IMR-90 (cell line): ENCODE data around the gene ZBTB47. TPM values are rescaled to one million over a fixed set of nuclear protein-coding genes. Genes with fewer than 3 reads are reported as not detected.

ENCODE experiments used
- ATAC-seq: fragments of 200-7000 bp; cut with Tn5 transposase; 2 replicates; pipeline ENCODE4 v1.9.1; 2020; ENCODE audit warnings: low read depth, mild to moderate bottlenecking, moderate library complexity
- BruUV-seq: library from RNA; stranded (reverse); fragments of 400-500 nt; replicated peaks from 2 replicates; lab custom pipeline; 2021; lab: Mats Ljungman, UMichigan
- CTCF ChIA-PET: fragments of 300-600 bp; formaldehyde crosslinking; extraction: SDS; loops from one replicate; lab custom pipeline; 2021; ENCODE audit warnings: antibody characterized with exemption; lab: Yijun Ruan, JAX
- POLR2A ChIA-PET: fragments of 300-600 bp; sonication (Branson Sonifier 250); formaldehyde crosslinking; loops from one replicate; lab custom pipeline; 2022; ENCODE audit warnings: antibody characterized with exemption; ENCODE audit not compliant: unreplicated experiment; lab: Charles Lee
- DNase-seq: peaks from one replicate; pipeline ENCODE4 v3.0.0; 2013
- H2AFZ ChIP-seq: replicated peaks from 2 replicates; pipeline ENCODE3; 2013; ENCODE audit warnings: low read length, mild to moderate bottlenecking; ENCODE audit not compliant: poor library complexity
- H2AK5ac ChIP-seq: 2 replicates; pipeline ENCODE4 v1.6.1; 2013; ENCODE audit warnings: low read depth, low read length, inconsistent platforms
- H2AK9ac ChIP-seq: replicated peaks from 2 replicates; pipeline ENCODE3; 2013; ENCODE audit warnings: mild to moderate bottlenecking, low read depth, low read length, moderate library complexity; ENCODE audit not compliant: poor library complexity
- H2BK120ac ChIP-seq: 2 replicates; pipeline ENCODE4 v1.6.1; 2013; ENCODE audit warnings: low read depth, low read length, inconsistent platforms
- H2BK15ac ChIP-seq: 3 replicates; pipeline ENCODE4 v1.6.1; 2013; ENCODE audit warnings: low read depth, low read length, inconsistent platforms
- H2BK20ac ChIP-seq: 2 replicates; pipeline ENCODE4 v1.6.1; 2013; ENCODE audit warnings: low read depth, mild to moderate bottlenecking, inconsistent platforms, low read length, moderate library complexity
- H2BK5ac ChIP-seq: 2 replicates; pipeline ENCODE4 v1.6.1; 2013; ENCODE audit warnings: mild to moderate bottlenecking, low read depth, low read length, inconsistent platforms; ENCODE audit not compliant: poor library complexity, severe bottlenecking
- H3K14ac ChIP-seq: replicated peaks from 2 replicates; pipeline ENCODE4 v1.6.1; 2013; ENCODE audit warnings: low read depth, low read length, inconsistent platforms
- H3K18ac ChIP-seq: 2 replicates; pipeline ENCODE4 v1.6.1; 2013; ENCODE audit warnings: low read depth, low read length, control low read depth
- H3K23ac ChIP-seq: 2 replicates; pipeline ENCODE4 v1.6.1; 2013; ENCODE audit warnings: low read depth, low read length, inconsistent platforms
- H3K27ac ChIP-seq: 2 replicates; pipeline ENCODE4 v1.5.1; 2013; ENCODE audit warnings: mild to moderate bottlenecking, control low read depth, low read length; ENCODE audit not compliant: insufficient read depth
- H3K27me3 ChIP-seq: 2 replicates; pipeline ENCODE4 v1.6.1; 2013; ENCODE audit warnings: low read length; ENCODE audit not compliant: control insufficient read depth, insufficient read depth
- H3K36me3 ChIP-seq: 2 replicates; pipeline ENCODE4 v1.6.1; 2013; ENCODE audit warnings: low read length, mixed read lengths; ENCODE audit not compliant: control insufficient read depth, insufficient read depth
- H3K4ac ChIP-seq: 2 replicates; pipeline ENCODE4 v1.6.1; 2013; ENCODE audit warnings: low read depth, low read length, inconsistent platforms
- H3K4me1 ChIP-seq: 2 replicates; pipeline ENCODE4 v1.6.1; 2013; ENCODE audit warnings: low read length, mixed read lengths; ENCODE audit not compliant: control insufficient read depth, insufficient read depth
- H3K4me2 ChIP-seq: 2 replicates; pipeline ENCODE4 v1.6.1; 2013; ENCODE audit warnings: low read depth, mild to moderate bottlenecking, control low read depth, low read length, moderate library complexity
- H3K4me3 ChIP-seq: 2 replicates; pipeline ENCODE4 v1.5.1; 2013; ENCODE audit warnings: low read depth, mild to moderate bottlenecking, control low read depth, low read length, moderate library complexity; ENCODE audit not compliant: insufficient read depth
- H3K56ac ChIP-seq: 2 replicates; pipeline ENCODE4 v1.6.1; 2013; ENCODE audit warnings: low read length, inconsistent platforms; ENCODE audit not compliant: insufficient read depth; ENCODE audit errors: extremely low read depth
- H3K79me1 ChIP-seq, 2 experiments: 2 replicates each; pipeline ENCODE4 v1.6.1; 2013; ENCODE audit warnings: low read length in 2 of 2, inconsistent platforms in 1 of 2, low read depth in 1 of 2
- H3K9ac ChIP-seq: 2 replicates; pipeline ENCODE4 v1.6.1; 2013; ENCODE audit warnings: low read depth, low read length, control low read depth
- H3K9me1 ChIP-seq: 2 replicates; pipeline ENCODE4 v1.6.1; 2013; ENCODE audit warnings: low read length, inconsistent platforms; ENCODE audit not compliant: insufficient read depth
- H3K9me3 ChIP-seq: 2 replicates; pipeline ENCODE4 v1.6.1; 2013; ENCODE audit warnings: low read length; ENCODE audit not compliant: control insufficient read depth, insufficient read depth
- H4K20me1 ChIP-seq: 2 replicates; pipeline ENCODE4 v1.6.1; 2013; ENCODE audit warnings: low read length, inconsistent platforms; ENCODE audit not compliant: insufficient read depth
- H4K5ac ChIP-seq: 2 replicates; pipeline ENCODE4 v1.6.1; 2013; ENCODE audit warnings: mild to moderate bottlenecking, low read depth, low read length, control low read depth
- H4K8ac ChIP-seq, 2 experiments: 2 replicates each; pipeline ENCODE4 v1.6.1; 2013; ENCODE audit warnings: low read depth in 2 of 2, low read length in 2 of 2, control low read depth in 1 of 2, inconsistent platforms in 1 of 2
- H4K91ac ChIP-seq: 2 replicates; pipeline ENCODE4 v1.6.1; 2013; ENCODE audit warnings: low read depth, low read length, inconsistent platforms; ENCODE audit not compliant: insufficient read depth
- BHLHE40 ChIP-seq: fragments of 150-350 bp; IDR thresholded peaks from 2 replicates; pipeline ENCODE4 v1.6.1; 2016; ENCODE audit warnings: mild to moderate bottlenecking, low read depth, low read length
- CEBPB ChIP-seq: IDR thresholded peaks from 2 replicates; pipeline ENCODE4 v1.6.1; 2012; ENCODE audit warnings: low read depth, low read length, improper control_type of control experiment
- CHD1 ChIP-seq: IDR thresholded peaks from 2 replicates; pipeline ENCODE4 v1.6.1; 2012; ENCODE audit warnings: low read depth, low read length, improper control_type of control experiment
- CTCF ChIP-seq: conservative IDR thresholded peaks from 2 replicates; pipeline ENCODE4 v1.5.1; 2012; ENCODE audit warnings: mild to moderate bottlenecking, low read depth, low read length, improper control_type of control experiment
- ELK1 ChIP-seq: fragments of 150-350 bp; IDR thresholded peaks from 2 replicates; pipeline ENCODE4 v1.6.1; 2016; ENCODE audit warnings: low read depth, mild to moderate bottlenecking, low read length, moderate library complexity, borderline replicate concordance
- FOS ChIP-seq: fragments of 150-350 bp; IDR thresholded peaks from 2 replicates; pipeline ENCODE4 v1.6.1; 2016; ENCODE audit warnings: low read depth, low read length
- MAFK ChIP-seq: IDR thresholded peaks from 2 replicates; pipeline ENCODE4 v1.6.1; 2012; ENCODE audit warnings: low read depth, low read length, improper control_type of control experiment
- MAZ ChIP-seq: IDR thresholded peaks from 2 replicates; pipeline ENCODE4 v1.6.1; 2012; ENCODE audit warnings: low read depth, mild to moderate bottlenecking, low read length, improper control_type of control experiment, moderate library complexity, borderline replicate concordance
- MXI1 ChIP-seq: IDR thresholded peaks from 2 replicates; pipeline ENCODE4 v1.6.1; 2012; ENCODE audit warnings: low read depth, mild to moderate bottlenecking, low read length, moderate library complexity, borderline replicate concordance
- NFE2L2 ChIP-seq: fragments of 150-350 bp; IDR thresholded peaks from 2 replicates; pipeline ENCODE4 v1.6.1; 2016; ENCODE audit warnings: low read depth, mild to moderate bottlenecking, low read length
- POLR2A ChIP-seq: IDR thresholded peaks from 2 replicates; pipeline ENCODE4 v1.6.1; 2012; ENCODE audit warnings: mild to moderate bottlenecking, low read depth, low read length
- RAD21 ChIP-seq: IDR thresholded peaks from 2 replicates; pipeline ENCODE4 v1.6.1; 2012; ENCODE audit warnings: low read length, improper control_type of control experiment
- RCOR1 ChIP-seq: IDR thresholded peaks from 2 replicates; pipeline ENCODE4 v1.6.1; 2012; ENCODE audit warnings: mild to moderate bottlenecking, low read length, improper control_type of control experiment; ENCODE audit not compliant: insufficient replicate concordance
- RFX5 ChIP-seq: IDR thresholded peaks from 2 replicates; pipeline ENCODE4 v1.8.0; 2012; ENCODE audit warnings: low read depth, mild to moderate bottlenecking, low read length, moderate library complexity
- SMC3 ChIP-seq: fragments of 150-350 bp; IDR thresholded peaks from 2 replicates; pipeline ENCODE4 v1.6.1; 2016; ENCODE audit warnings: low read depth, mild to moderate bottlenecking, antibody characterized with exemption, low read length, moderate library complexity
- USF2 ChIP-seq: fragments of 150-350 bp; IDR thresholded peaks from 2 replicates; pipeline ENCODE4 v1.6.1; 2017; ENCODE audit warnings: mild to moderate bottlenecking, antibody characterized with exemption, low read length, low read depth
- WGBS, 2 experiments: methylation state at CpG; one replicate each; pipeline versions ENCODE4 v1.1.5 to v1.1.7; 2013; ENCODE audit warnings: missing lambda C conversion rate in 2 of 2; ENCODE audit not compliant: insufficient read length in 1 of 2; ENCODE audit errors: extremely low coverage in 2 of 2; 5-methylcytosine and 5-hydroxymethylcytosine counted together
- dilution Hi-C: fragments of 300-500 bp; cut with HindIII; formaldehyde crosslinking; loops from one replicate; pipeline ENCODE4 v1.14.3; 2018; ENCODE audit warnings: low sequenced_read_pairs; ENCODE audit not compliant: unreplicated experiment
- in situ Hi-C: fragments of 300-500 bp; cut with MboI; formaldehyde crosslinking; loops from 3 replicates; pipeline ENCODE4 v1.14.3; 2019; ENCODE audit warnings: low sequenced_read_pairs, inconsistent platforms, mixed read lengths
- intact Hi-C: fragments of 100-400 bp; cut with micrococcal nuclease; formaldehyde crosslinking; loops from 2 replicates; pipeline ENCODE4 v1.10.0; 2022
- polyA plus RNA-seq, 3 experiments: library from polyadenylated mRNA; depleted of rRNA; stranded (reverse); fragments of >200 nt; gene quantifications; 2 replicates each; pipeline ENCODE4 v1.2.3, GENCODE V29; 2012; ENCODE audit warnings: low replicate concordance in 1 of 3
- total RNA-seq: library from RNA; depleted of rRNA; stranded (reverse); fragments of >200 nt; gene quantifications from 2 replicates; pipeline ENCODE4 v1.2.3, GENCODE V29; 2012

Gene ZBTB47
- total and polyA plus RNA-seq, 2 of the 4 experiments (the other 2 are of a cell fraction) = 10.9 to 16.8 TPM

GRCh38 chr3:42680271-42680670 lies 26.8 kb downstream of the ZBTB47 start:
- peaks cover 3% of the 10 kb centered on the region for H3K9me1 ChIP-seq
- no peak overlapping the region for H4K91ac ChIP-seq
- H2AK5ac ChIP-seq = no peak overlapping the region
- no peak overlapping the region for H3K4me3 ChIP-seq
- POLR2A ChIA-PET = no interaction called here
- no peak overlapping the region for H3K9ac ChIP-seq
- no peak overlapping the region for H2BK15ac ChIP-seq
- no peak overlapping the region for H3K4me2 ChIP-seq
- DNase-seq = peak; percentile 58
- peaks cover 5% of the 10 kb centered on the region for H3K4me1 ChIP-seq
- H3K4ac ChIP-seq = no peak overlapping the region
- H4K8ac ChIP-seq = no peak overlapping the region
- CTCF ChIA-PET = no interaction called here
- BruUV-seq = no TSS peak
- H3K9me3 ChIP-seq = no peaks in the 10 kb centered on the region; the same call in 1 of the 2 replicates
- H2BK120ac ChIP-seq = no peak overlapping the region
- no peak overlapping the region for H3K23ac ChIP-seq
- H3K79me1 ChIP-seq = no peaks in the 10 kb centered on the region
- H3K18ac ChIP-seq = no peak overlapping the region
- no peak for ATAC-seq
- peaks cover 2% of the 10 kb centered on the region; the same call in 1 of the 2 replicates for H3K27me3 ChIP-seq
- no CpG with 5 or more reads among the region's 1 CpG for WGBS, 2 experiments
- no peak overlapping the region for H4K5ac ChIP-seq
- TF ChIP-seq SMC3 = no peak
- no peak for TF ChIP-seq NFE2L2
- no peak for TF ChIP-seq MAZ
- TF ChIP-seq RFX5 = no peak
- no peak for TF ChIP-seq BHLHE40
- TF ChIP-seq POLR2A = no peak
- TF ChIP-seq CHD1 = no peak
- no peak for TF ChIP-seq ELK1
- no peak for TF ChIP-seq MAFK
- TF ChIP-seq CEBPB = no peak
- no peak for TF ChIP-seq MXI1
- no peak for TF ChIP-seq USF2
- TF ChIP-seq RAD21 = no peak
- no peak for TF ChIP-seq RCOR1
- TF ChIP-seq CTCF = no peak
- no peak for TF ChIP-seq FOS
- in situ Hi-C loops = no loop called here
- H3K56ac ChIP-seq = no peak overlapping the region
- H2BK20ac ChIP-seq = no peak overlapping the region
- H3K27ac ChIP-seq = no peak overlapping the region
- H3K14ac ChIP-seq = no peak overlapping the region
- no peak overlapping the region for H2AFZ ChIP-seq
- dilution Hi-C loops = no loop called here
- H4K20me1 ChIP-seq = no peaks in the 10 kb centered on the region
- intact Hi-C loops = no loop called here
- H3K36me3 ChIP-seq = no peaks in the 10 kb centered on the region
- no peak overlapping the region for H2BK5ac ChIP-seq
- no peak overlapping the region for H2AK9ac ChIP-seq
